Activated B cell treated with CpG ODN at 0.5 μM for 24 hours (primary cell): ENCODE results near the gene SP6. TPM values are rescaled to one million over a fixed set of nuclear protein-coding genes. Genes with fewer than 3 reads are reported as not detected.

Experiments
- ATAC-seq: fragments of 200-7000 bp; cut with Tn5 transposase; one replicate; pipeline ENCODE4 v1.10.0; 2021; ENCODE audit warnings: low read depth, mild to moderate bottlenecking, moderate library complexity
- CTCF ChIA-PET: fragments of 350-600 bp; sonication (Branson Sonifier 250); formaldehyde crosslinking; loops from one replicate; lab custom pipeline; 2021; ENCODE audit warnings: antibody characterized with exemption; lab: Charles Lee
- POLR2A ChIA-PET: fragments of 350-600 bp; sonication (Branson Sonifier 250); formaldehyde crosslinking; loops from one replicate; lab custom pipeline; 2021; ENCODE audit warnings: antibody characterized with exemption; lab: Charles Lee
- DNase-seq: peaks from one replicate; pipeline ENCODE4 v3.0.0; 2022
- H3K27ac Mint-ChIP-seq: one replicate; pipeline ENCODE4 v1.8.0; 2020; ENCODE audit warnings: mixed read lengths
- H3K27me3 Mint-ChIP-seq: one replicate; pipeline ENCODE4 v1.8.0; 2021; ENCODE audit warnings: mixed read lengths
- H3K36me3 Mint-ChIP-seq: one replicate; pipeline ENCODE4 v1.8.0; 2021; ENCODE audit warnings: low read depth, mixed read lengths
- H3K4me1 Mint-ChIP-seq: one replicate; pipeline ENCODE4 v1.8.0; 2021; ENCODE audit warnings: mixed read lengths
- H3K4me3 Mint-ChIP-seq: one replicate; pipeline ENCODE4 v1.8.0; 2020; ENCODE audit warnings: mild to moderate bottlenecking, mixed read lengths
- H3K9me3 Mint-ChIP-seq: one replicate; pipeline ENCODE4 v1.8.0; 2020; ENCODE audit warnings: mixed read lengths
- CTCF ChIP-seq: fragments of 200-600 bp; IDR thresholded peaks from one replicate; pipeline ENCODE4 v1.8.0; 2022; ENCODE audit warnings: antibody characterized with exemption, mild to moderate bottlenecking
- intact Hi-C: fragments of 100-400 bp; cut with micrococcal nuclease; formaldehyde crosslinking; loops from one replicate; pipeline ENCODE4 v1.15.1; 2024
- total RNA-seq: library from RNA; stranded (reverse); gene quantifications from 2 replicates; pipeline ENCODE4 v1.2.3, GENCODE V29; 2022

The SP6 gene
- total RNA-seq, 1 donor from 2014 or later = 0.09 TPM

GRCh38 chr17:47871048-47871447 lies 20.1 kb upstream of the SP6 start:
- Mint-ChIP-seq H3K27ac (no peak overlapping the region), H3K27me3 (peaks cover 62% of the 10 kb centered on the region), H3K4me3 (no peak overlapping the region), H3K4me1 (peaks cover 9% of the 10 kb centered on the region), H3K9me3 (no peaks in the 10 kb centered on the region), H3K36me3 (no peaks in the 10 kb centered on the region)
- CTCF ChIA-PET = no interaction called here
- POLR2A ChIA-PET = interaction anchor here (0.9 kb wide), 1 partner anchor 24 kb away, joined by 4 read pairs; no protein-coding TSS in a partner anchor
- DNase-seq = no peak
- intact Hi-C loops = no loop called here
- ATAC-seq = no peak
- no peak for TF ChIP-seq CTCF

GRCh38 chr17:47870056-47870455 lies 19.1 kb upstream of the SP6 start:
- no peak for TF ChIP-seq CTCF
- ATAC-seq (no peak), DNase-seq (no peak)
- Mint-ChIP-seq H3K4me1 (peaks cover 9% of the 10 kb centered on the region), H3K9me3 (no peaks in the 10 kb centered on the region), H3K36me3 (no peaks in the 10 kb centered on the region), H3K27ac (no peak overlapping the region), H3K27me3 (peaks cover 58% of the 10 kb centered on the region), H3K4me3 (no peak overlapping the region)
- ChIA-PET POLR2A (no interaction called here), CTCF (interaction anchor here (0.8 kb wide), 1 partner anchor 27 kb away, joined by 3 read pairs; no protein-coding TSS in a partner anchor)
- intact Hi-C loops = no loop called here

GRCh38 chr17:47869114-47869513 lies 18.2 kb upstream of the SP6 start:
- H3K27ac Mint-ChIP-seq = no peak overlapping the region
- peaks cover 54% of the 10 kb centered on the region for H3K27me3 Mint-ChIP-seq
- H3K9me3 Mint-ChIP-seq = no peaks in the 10 kb centered on the region
- no peak for DNase-seq
- ChIA-PET POLR2A (no interaction called here), CTCF (no interaction called here)
- peaks cover 9% of the 10 kb centered on the region for H3K4me1 Mint-ChIP-seq
- no peak for ATAC-seq
- intact Hi-C loops = no loop called here
- TF ChIP-seq CTCF = no peak
- no peak overlapping the region for H3K4me3 Mint-ChIP-seq
- no peaks in the 10 kb centered on the region for H3K36me3 Mint-ChIP-seq

GRCh38 chr17:47867813-47868533 lies 17.0 kb upstream of the SP6 start:
- no peak for TF ChIP-seq CTCF
- ChIA-PET CTCF (no interaction called here), POLR2A (interaction anchor here (0.7 kb wide), 1 partner anchor 29 kb away, joined by 4 read pairs; no protein-coding TSS in a partner anchor)
- Mint-ChIP-seq H3K4me1 (peaks cover 7% of the 10 kb centered on the region), H3K27me3 (peaks cover 47% of the 10 kb centered on the region), H3K27ac (no peak overlapping the region), H3K4me3 (no peak overlapping the region), H3K36me3 (no peaks in the 10 kb centered on the region), H3K9me3 (no peaks in the 10 kb centered on the region)
- ATAC-seq = no peak
- no peak for DNase-seq
- intact Hi-C loops = no loop called here

GRCh38 chr17:47866941-47867340 lies 16.0 kb upstream of the SP6 start:
- intact Hi-C loops = no loop called here
- ATAC-seq = no peak

More at GRCh38 chr17:47866941-47867340, 16.0 kb upstream of the SP6 start:
- DNase-seq = no peak
- Mint-ChIP-seq H3K27me3 (peaks cover 45% of the 10 kb centered on the region), H3K36me3 (no peaks in the 10 kb centered on the region), H3K27ac (no peak overlapping the region), H3K4me1 (peaks cover 2% of the 10 kb centered on the region), H3K9me3 (no peaks in the 10 kb centered on the region), H3K4me3 (no peak overlapping the region)
- POLR2A ChIA-PET = no interaction called here
- CTCF ChIA-PET = no interaction called here
- TF ChIP-seq CTCF = no peak
